ENCODE results near the gene CDHR5. TPM values are rescaled to one million over a fixed set of nuclear protein-coding genes. Genes with fewer than 3 reads are reported as not detected.

The CDHR5 gene
- total RNA-seq, 3 donors from 2014 or later, result 195 to 549 (median 316) TPM

GRCh38 chr11:627308-627576 is 2.5 kb upstream of the CDHR5 start:
- TF ChIP-seq CTCF (IDR thresholded peaks at IDR 0.05), result no peak
- ATAC-seq (no peak), DNase-seq (no peak)
- no peaks in the 10 kb centered on the region for H3K36me3 ChIP-seq (ENCODE audit: low read depth)
- H3K4me3 ChIP-seq, result no peak overlapping the region
- intact Hi-C loops (cut with DNase I, micrococcal nuclease), result no loop called here
- peaks cover 14% of the 10 kb centered on the region for H3K4me1 ChIP-seq (ENCODE audit: low read depth)
- no peaks in the 10 kb centered on the region for H3K9me3 ChIP-seq

GRCh38 chr11:626475-627307 is 1.9 kb upstream of the CDHR5 start, which contains the start of gene SCT:
SCT (minus strand) TSS chr11:627181; CDS start chr11:627143, 38 bp downstream.
- H3K4me3 ChIP-seq, result no peak within 1 kb of the TSS
- no peak for TF ChIP-seq CTCF (IDR thresholded peaks at IDR 0.05)
- ATAC-seq (no peak), DNase-seq (peak in 2 of 3 donors; percentile 47 to 53)
- H3K4me1 ChIP-seq (ENCODE audit: low read depth), result peaks cover 14% of the 10 kb centered on the region
- H3K36me3 ChIP-seq (ENCODE audit: low read depth), result no peaks in the 10 kb centered on the region
- intact Hi-C loops (cut with DNase I, micrococcal nuclease), result no loop called here
- no peaks in the 10 kb centered on the region for H3K9me3 ChIP-seq

GRCh38 chr11:625636-626268 is 997 bp upstream of the CDHR5 start:
- intact Hi-C loops (cut with DNase I, micrococcal nuclease), result no loop called here
- no peaks in the 10 kb centered on the region for H3K9me3 ChIP-seq
- ATAC-seq, result peak; percentile 38
- no peaks in the 10 kb centered on the region for H3K36me3 ChIP-seq (ENCODE audit: low read depth)
- no peak overlapping the region for H3K4me3 ChIP-seq
- peak; percentile 55 to 70 (median 63) for DNase-seq
- no peak for TF ChIP-seq CTCF (IDR thresholded peaks at IDR 0.05)
- peaks cover 14% of the 10 kb centered on the region for H3K4me1 ChIP-seq (ENCODE audit: low read depth)

GRCh38 chr11:623999-624704 is 603 bp downstream of the CDHR5 start:
- peak overlapping the region; percentile 28 for H3K4me3 ChIP-seq
- TF ChIP-seq CTCF (IDR thresholded peaks at IDR 0.05), result no peak
- peaks cover 14% of the 10 kb centered on the region for H3K4me1 ChIP-seq (ENCODE audit: low read depth)
- peak; percentile 91 to 93 (median 93) for DNase-seq
- intact Hi-C loops (cut with DNase I, micrococcal nuclease), result no loop called here
- no peaks in the 10 kb centered on the region for H3K36me3 ChIP-seq (ENCODE audit: low read depth)
- peak; percentile 77 for ATAC-seq
- no peaks in the 10 kb centered on the region for H3K9me3 ChIP-seq

GRCh38 chr11:623349-623869 is 1.3 kb downstream of the CDHR5 start:
- DNase-seq (peak in 1 of 3 donors; percentile 53), ATAC-seq (no peak)
- no peak overlapping the region for H3K4me3 ChIP-seq
- H3K4me1 ChIP-seq (ENCODE audit: low read depth), result peaks cover 14% of the 10 kb centered on the region
- no peaks in the 10 kb centered on the region for H3K36me3 ChIP-seq (ENCODE audit: low read depth)
- TF ChIP-seq CTCF (IDR thresholded peaks at IDR 0.05), result no peak
- no peaks in the 10 kb centered on the region for H3K9me3 ChIP-seq
- intact Hi-C loops (cut with DNase I, micrococcal nuclease), result no loop called here
